Choroid plexus epithelial cell (primary cell): Measurements from ENCODE around the gene XPO4.

Experiments
- DNase-seq: peaks from one replicate; pipeline ENCODE4 v3.0.0-alpha.2; 2010; ENCODE audit warnings: low read depth
- H3K4me3 ChIP-seq: 2 replicates; pipeline ENCODE4 v1.5.1; 2011; ENCODE audit warnings: low read depth, mild to moderate bottlenecking, control low read depth, low read length, moderate library complexity
- CTCF ChIP-seq: conservative IDR thresholded peaks from 2 replicates; pipeline ENCODE4 v1.5.1; 2011; ENCODE audit warnings: low read depth, mild to moderate bottlenecking, control low read depth, inconsistent platforms, low read length, moderate library complexity

XPO4 gene

GRCh38 chr13:20828539-20829364 is 73.8 kb downstream of the XPO4 start:
- H3K4me3 ChIP-seq, result peak overlapping the region; percentile 42
- peak; percentile 74 for DNase-seq
- peak; percentile 83 for TF ChIP-seq CTCF

GRCh38 chr13:20826843-20827560 is 75.5 kb downstream of the XPO4 start:
- no peak for TF ChIP-seq CTCF
- H3K4me3 ChIP-seq, result no peak overlapping the region
- DNase-seq, result peak; percentile 24

- DNase-seq, result no peak
- TF ChIP-seq CTCF, result no peak
- no peak overlapping the region for H3K4me3 ChIP-seq
Observed at GRCh38 chr13:20826301-20826700, 76.2 kb downstream of the XPO4 start.

- no peak overlapping the region for H3K4me3 ChIP-seq
- peak; percentile 61 for DNase-seq
- TF ChIP-seq CTCF, result no peak
Observed at GRCh38 chr13:20825477-20825875, 77.1 kb downstream of the XPO4 start.

GRCh38 chr13:20824762-20825476 is 77.6 kb downstream of the XPO4 start:
- DNase-seq, result peak; percentile 39
- no peak overlapping the region for H3K4me3 ChIP-seq
- TF ChIP-seq CTCF, result no peak

- DNase-seq, result peak; percentile 4
- no peak overlapping the region for H3K4me3 ChIP-seq
- TF ChIP-seq CTCF, result no peak
Observed at GRCh38 chr13:20823071-20823470, 79.5 kb downstream of the XPO4 start.
